ENCODE data around the gene NLRP5.
A peak's percentile ranks its signal among the peaks of the same experiment; 100 is the strongest.

DNA sequence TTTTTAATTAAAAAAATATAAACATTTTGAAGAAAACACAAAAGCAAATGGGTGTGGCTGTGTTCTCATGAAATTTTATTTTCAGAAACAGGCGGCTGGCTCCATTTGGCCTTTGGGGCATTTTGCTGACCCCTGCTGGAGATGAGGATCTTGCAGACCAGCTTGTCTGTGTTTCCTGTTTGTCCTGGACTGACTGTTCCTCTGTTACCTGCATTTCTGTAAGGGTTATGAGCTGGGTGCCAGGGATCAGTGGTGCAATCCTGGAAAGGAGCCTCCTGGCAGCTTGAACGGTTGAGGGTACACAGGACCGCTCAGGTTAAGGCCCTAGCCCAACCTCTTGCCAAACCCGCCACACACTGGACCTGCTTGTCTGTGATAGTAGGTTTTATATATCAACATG, 84.6 kb downstream of the NLRP5 start:
- TF ChIP-seq, protein P1, sequence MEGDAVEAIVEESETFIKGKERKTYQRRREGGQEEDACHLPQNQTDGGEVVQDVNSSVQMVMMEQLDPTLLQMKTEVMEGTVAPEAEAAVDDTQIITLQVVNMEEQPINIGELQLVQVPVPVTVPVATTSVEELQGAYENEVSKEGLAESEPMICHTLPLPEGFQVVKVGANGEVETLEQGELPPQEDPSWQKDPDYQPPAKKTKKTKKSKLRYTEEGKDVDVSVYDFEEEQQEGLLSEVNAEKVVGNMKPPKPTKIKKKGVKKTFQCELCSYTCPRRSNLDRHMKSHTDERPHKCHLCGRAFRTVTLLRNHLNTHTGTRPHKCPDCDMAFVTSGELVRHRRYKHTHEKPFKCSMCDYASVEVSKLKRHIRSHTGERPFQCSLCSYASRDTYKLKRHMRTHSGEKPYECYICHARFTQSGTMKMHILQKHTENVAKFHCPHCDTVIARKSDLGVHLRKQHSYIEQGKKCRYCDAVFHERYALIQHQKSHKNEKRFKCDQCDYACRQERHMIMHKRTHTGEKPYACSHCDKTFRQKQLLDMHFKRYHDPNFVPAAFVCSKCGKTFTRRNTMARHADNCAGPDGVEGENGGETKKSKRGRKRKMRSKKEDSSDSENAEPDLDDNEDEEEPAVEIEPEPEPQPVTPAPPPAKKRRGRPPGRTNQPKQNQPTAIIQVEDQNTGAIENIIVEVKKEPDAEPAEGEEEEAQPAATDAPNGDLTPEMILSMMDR (IDR thresholded peaks at IDR 0.05): peak in 2 of 4 experiments; percentile 9 to 16
- TF ChIP-seq POLR2A (IDR thresholded peaks at IDR 0.05) (no peak), POLR2AphosphoS5 (IDR thresholded peaks at IDR 0.05) (no peak)
